GM19238 (cell line): ENCODE data around the gene SZRD1.
A peak's percentile ranks its signal among the peaks of the same experiment; 100 is the strongest.

ENCODE experiments used
- DNase-seq: peaks from one replicate; pipeline ENCODE4 v3.0.0; 2011; ENCODE audit warnings: low spot score; ENCODE audit not compliant: insufficient read length

The SZRD1 gene

GRCh38 chr1:16393570-16394521, 26.8 kb downstream of the SZRD1 start:
- no peak for DNase-seq

DNA sequence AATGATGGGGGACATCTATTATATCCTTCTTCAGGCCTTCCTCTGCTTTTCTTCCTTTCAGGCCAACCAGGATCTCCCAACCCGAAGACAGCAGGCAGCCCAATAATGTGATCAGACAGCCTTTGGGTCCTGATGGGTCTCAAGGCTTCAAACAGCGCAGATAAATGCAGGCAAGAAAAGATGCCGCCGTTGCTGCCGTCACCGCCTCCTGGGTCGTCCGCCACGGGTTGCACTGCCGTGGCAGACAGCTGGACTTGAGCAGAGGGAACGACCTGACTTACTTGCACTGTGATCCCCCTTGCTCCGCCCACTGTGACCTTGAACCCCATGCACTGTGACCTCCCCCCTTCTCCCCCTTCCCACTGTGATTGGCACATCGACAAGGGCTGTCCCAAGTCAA, 27.9 kb downstream of the SZRD1 start:
- no peak for DNase-seq

DNA sequence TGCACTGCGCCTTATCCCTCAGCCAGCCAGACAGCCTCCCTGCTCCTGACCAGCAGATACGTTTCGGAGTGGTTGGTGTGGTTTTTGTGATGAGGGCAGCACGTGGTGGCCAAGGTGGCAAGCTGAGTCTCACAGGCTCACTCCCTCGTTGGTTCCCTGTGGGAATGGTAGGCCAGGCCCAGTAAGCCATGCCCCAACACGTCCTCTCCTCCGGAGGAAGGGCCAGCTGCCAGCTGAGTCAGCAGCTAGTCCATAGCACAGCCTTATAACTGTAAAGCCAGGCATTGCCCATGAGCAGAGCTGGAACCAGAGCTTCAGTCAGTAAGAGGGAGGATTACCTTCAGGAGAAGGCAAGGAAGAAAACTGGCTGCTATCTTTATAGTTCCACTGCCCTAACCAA, 29.5 kb downstream of the SZRD1 start:
- no peak for DNase-seq

DNA sequence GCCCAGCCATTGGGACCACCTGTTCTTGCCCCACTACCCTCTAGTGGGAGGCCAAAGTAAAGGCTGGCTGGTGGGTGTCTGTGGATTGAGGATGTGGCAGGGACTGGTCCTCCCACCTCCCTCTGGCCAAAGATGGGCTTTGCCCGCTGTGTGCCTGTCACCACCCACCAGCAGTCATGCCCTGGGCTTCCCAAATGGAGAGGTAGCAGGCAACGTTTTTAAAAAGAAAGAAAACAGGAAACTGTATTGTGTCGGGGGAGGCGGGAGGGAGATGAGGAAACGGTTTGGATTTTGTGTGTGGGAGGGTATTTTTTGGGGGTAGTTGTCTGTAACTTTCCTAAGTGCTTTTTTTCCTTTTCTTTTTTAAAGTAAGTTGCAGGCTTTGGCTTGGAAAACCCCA, 30.1 kb downstream of the SZRD1 start:
- DNase-seq: no peak

DNA sequence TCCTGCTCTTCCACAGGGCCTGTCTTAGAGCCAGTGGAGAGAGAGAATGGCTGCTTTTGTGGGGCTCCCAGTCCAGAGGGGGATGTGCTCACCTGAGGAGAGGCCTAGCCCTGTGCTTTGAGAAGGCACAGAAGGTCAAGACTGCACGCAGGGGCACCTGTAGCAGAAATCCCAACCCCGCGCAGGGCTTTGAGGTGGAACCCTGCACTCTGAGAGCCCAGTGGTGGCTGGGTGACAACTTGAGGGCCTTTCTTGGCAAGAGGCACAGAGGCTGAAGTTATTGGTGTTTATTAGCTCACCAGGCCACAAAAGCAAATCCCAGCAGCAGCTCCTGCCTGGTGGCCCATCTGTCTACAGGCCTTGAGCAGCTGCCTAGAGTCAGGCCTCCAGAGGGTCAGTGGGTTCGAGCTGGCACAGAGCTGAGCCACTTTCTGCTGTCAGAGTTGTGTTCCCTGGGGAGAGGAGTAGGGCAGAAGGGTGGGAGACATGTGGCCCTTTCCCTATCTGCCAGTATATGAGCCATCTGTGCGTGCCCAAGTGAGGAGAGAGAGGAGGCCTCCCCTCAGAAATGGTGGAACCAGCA, 31.4 kb downstream of the SZRD1 start:
- DNase-seq: no peak

- no peak for DNase-seq
Measured at GRCh38 chr1:16402742-16403141, 35.7 kb downstream of the SZRD1 start.

DNA sequence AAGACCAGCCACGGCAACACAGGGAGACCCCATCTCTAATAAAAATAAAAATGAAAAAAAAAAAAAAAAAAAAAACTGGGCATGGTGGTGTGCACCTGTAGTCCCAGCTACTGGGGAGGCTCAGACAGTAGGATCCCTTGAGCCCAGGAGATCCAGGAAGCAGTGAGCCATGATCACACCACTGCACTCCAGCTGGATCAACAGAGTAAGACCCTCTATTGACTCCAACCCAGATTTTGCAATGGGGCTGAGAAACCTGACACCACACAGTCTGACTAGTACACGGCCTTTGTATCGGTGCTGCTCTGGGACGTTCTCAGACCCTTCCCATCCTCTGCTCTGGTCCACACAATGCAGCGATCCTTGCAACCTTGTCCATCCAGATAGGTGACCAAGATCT, 38.4 kb downstream of the SZRD1 start:
- no peak for DNase-seq

DNA sequence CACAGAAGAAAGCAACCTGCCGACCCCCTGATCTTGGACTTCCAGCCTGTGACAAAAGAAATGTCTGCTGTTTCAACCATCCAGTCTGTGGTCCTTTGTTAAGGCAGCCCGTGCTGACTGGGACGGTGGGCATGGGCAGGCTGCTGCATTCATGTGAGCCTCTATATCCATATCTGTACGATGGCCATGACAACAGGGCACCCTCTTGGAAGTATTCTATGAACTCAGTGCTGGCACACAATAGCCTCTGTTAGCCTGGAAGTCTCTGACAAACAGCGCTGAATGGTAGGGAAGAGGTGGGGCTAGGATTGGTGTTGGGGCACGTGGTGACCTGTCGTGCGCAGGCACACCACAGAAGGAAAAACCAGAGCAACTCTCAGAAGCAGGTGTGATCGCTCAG, 39.8 kb downstream of the SZRD1 start:
- no peak for DNase-seq

GRCh38 chr1:16409536-16410152, 42.6 kb downstream of the SZRD1 start:
- DNase-seq: no peak

GRCh38 chr1:16410803-16411202, 43.8 kb downstream of the SZRD1 start:
- DNase-seq: no peak

DNA sequence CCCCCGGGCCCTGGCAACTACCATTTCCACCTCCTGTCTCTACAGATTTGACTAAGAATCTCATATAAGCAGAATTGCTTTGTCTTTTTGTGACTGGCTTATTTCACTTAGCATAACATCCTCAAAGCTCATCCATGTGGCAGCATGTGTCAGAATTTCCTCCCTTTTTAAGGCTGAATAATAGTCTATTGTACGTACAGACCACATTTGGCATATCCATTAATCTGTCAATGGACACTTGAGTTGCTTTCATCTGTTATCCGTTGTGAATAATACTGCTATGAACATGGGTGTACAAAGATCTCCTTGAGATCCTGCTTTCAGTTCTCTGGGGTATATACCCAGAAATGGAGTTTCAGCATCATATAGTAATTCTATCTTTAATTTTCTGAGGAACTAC, 46.1 kb downstream of the SZRD1 start:
- DNase-seq: no peak

GRCh38 chr1:16418823-16419425, 51.9 kb downstream of the SZRD1 start:
- DNase-seq: no peak

DNA sequence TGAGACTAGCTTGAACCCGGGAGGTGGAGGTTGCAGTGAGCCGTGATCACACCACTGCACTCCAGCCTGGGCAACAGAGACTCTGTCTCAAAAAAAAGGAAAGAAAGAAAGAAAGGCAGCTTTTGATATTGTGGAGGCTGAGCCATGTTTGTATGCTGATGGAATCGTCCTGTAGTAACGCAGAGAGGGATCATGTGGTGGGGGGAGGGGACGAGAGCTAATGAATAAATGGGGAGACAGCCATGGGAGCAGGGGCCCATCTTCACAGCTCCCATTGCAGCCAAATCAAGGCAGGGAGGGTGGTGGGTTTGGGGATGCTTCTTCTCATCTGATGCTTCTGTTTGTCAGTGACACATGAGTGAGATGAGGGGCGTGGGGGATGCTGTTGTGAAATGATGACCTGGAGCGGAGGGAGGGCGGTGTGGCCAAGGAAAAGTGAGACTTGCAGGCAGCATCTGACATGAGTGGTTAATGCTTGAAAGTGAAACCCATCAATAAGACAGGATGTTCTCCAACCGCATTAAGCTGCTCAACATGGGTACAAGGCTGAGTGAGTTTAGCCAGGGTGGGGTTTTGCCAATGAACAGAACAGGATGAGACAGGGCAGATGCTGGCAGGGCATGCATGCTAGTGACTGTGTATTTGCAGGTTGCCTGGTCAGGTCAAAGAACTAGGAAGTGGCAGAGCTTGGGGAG, 53.5 kb downstream of the SZRD1 start:
- peak; percentile 61 for DNase-seq

DNA sequence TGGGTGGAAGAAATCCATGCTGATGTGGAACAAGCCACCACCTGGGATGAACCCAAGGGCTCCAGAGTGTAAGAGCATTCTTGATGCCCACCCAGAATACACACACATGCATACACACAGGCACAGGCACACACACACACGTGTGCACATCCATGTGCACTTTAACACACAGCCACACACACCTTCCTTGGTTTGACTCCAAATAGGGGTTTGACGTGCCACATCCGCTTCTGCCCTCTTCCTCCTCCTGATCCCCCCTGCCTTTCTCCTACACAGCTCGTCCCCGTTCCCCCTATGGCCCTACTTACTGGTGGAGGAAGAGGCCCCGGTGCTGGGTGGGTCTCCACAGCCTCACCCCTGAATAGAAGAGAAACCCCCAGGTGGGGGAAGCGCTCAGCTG, 54.2 kb downstream of the SZRD1 start:
- no peak for DNase-seq

DNA sequence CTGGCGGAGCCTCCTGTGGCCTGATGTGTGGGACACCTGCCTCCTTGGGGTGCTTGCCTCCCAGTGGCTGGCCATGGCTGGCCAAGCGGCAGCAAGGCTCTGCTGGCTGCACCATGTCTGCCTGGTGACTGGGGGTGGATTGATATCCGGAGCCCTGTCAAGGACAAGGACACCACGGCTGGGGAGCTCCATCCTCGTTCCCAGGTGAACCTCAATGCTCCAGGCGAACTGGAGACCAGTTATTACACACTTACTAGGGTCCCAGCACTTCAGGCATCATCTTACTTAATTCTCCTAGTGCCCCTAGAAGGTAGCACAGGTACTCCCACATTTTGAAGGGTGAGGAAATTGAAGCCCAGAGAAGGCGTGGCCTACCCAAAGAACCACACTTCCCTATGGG, 55.0 kb downstream of the SZRD1 start:
- DNase-seq: no peak

DNA sequence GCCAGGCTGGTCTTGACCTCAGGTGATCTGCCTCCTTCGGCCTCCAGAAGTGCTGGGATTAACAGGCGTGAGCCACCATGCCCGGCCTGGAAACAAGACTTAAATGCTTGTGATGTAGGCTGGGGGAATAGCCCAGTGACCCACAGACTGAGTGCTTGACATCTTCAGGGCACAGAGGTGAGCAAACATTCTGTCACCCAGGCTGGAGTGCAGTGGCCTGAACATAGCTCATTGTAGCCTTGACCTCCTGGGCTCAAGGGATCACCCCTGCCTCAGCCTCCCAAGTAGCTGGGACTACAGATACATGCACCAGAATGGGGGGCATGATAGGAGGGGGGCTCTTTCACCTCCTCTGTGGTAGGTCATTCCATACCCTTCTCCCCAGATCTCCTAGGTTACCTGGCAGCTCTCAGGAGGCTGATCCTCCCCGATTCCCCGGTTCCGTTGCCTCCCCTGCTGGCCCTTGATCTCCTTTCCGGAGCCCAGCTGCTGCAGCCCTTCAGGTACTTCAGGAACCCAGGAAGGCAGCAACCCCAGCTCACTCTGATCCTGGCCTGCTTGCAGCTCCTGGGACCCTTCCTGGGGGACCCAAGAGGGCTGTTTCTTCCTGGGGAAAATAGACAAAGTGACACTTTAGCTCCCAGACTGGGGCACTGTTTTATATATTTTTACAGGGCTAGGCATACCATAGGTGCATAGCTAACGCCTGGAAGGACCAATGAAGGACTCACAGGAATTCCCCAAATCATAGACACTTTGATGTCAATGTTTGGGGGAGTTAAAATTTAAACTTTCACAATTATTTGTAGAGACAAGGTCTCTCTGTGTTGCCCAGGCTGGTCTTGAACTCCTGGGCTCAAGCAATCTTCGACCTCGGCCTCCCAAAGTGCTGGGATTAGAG, 58.3 kb downstream of the SZRD1 start:
- DNase-seq: no peak

- no peak for DNase-seq
Measured at GRCh38 chr1:16430606-16431005, 63.6 kb downstream of the SZRD1 start.

DNA sequence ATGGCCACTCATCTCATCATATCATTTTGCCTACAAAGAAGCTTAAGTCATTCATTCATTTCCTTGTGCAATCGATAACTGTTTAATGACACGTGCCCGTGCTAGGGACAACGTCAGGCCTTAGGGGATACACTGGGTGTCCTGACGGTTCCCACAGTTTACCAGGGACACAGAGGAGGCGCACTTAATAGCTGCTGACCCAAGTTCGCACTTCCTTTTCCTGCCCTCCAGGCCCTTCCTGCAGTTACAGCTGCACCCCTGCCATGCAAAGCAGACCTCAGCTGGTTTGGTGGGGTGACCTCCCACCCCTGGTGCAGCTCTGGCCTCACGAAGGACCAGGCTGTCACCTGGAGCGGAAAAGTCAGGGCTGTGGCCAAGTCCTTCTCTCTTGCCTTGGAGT, 66.0 kb downstream of the SZRD1 start:
- DNase-seq: no peak

DNA sequence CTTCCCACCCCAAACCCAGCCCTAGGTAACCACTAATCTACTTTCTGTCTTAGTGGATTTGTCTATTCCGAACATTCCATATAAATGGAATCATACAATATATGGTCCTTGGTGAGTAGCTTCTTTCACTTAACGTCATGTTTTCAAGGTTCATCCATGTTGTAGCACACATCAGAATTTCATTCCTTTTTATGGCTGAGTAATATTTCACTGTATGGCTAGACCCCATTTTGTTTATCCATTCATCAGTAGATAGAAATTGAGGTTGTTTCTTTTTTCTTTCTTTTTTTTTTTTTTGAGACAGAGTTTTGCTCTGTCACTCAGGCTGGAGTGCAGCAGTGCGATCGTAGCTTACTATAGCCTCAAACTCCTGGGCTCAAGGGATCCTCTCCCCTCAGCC, 67.0 kb downstream of the SZRD1 start:
- DNase-seq: no peak

DNA sequence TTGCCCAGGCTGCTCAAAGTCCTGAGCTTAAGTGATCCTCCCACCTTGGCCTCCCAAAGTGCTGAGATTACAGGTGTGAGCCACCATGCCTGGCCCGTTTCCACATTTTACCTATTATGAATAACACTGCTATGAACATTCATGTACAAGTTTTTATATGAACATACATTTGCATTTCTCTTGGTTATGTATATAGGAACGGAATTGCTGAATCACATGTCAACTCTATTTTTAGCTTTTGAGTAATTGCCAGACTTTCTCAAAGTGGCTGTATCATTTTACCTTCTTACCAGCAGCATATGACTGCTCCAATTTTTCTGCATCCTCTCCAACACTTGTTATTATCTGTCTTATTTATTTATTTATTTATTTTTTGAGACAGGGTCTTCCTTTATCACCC, 67.5 kb downstream of the SZRD1 start:
- DNase-seq: no peak
